HG03066 (cell line): ENCODE data around the gene TPRX2.
"Not testable (repeated sequence)": the region's sequence is repeated elsewhere in the genome, so short reads cannot be mapped to it uniquely, and the experiment has no call there.

ENCODE experiments used
- ATAC-seq: cut with Tn5 transposase; IDR thresholded peaks from one replicate; pipeline ENCODE4 v1.9.1; 2021; ENCODE audit warnings: low read depth; ENCODE audit not compliant: unreplicated experiment

Gene TPRX2, protein sequence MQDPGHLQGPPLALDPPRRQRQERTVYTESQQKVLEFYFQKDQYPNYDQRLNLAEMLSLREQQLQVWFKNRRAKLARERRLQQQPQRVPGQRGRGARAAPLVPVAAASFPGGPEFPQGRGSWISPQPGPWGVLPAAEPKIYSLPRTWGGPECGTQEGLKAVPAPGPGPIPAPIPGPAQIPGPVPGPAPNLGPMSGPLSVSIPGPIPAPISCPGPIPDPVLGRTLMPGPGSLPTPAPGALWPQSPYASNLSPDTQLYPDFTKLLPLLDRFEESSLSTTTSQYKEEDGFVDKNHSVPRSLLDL

DNA sequence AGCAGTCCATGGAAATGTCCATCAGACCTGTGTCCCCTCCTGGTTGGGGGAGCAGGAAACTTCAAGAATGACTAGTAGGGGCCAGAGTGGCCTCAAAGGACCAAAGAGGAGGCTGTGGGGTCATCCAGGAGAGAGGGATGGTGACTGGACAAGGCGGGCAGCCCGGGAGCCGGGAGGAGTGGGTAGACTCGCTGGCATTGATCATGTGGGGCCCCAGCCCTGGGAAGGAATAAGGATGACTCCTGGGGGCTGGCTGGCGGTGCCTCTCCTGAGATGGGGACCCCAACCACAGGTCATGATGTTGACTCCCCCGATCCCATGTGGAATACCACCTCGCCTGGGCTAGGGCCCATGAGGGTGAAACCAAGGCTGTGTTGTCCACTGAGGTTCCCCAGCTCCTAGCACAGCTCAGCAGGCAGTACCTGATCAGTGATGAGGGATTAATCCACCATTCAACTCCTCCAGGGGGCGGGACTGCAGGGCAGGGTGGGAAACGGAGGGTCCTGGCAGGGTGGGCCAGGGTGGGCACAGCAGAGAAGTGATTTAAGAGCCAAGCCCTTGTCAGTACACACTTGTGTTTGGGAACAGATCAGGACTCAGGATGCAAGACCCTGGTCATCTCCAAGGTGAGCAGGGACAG is at the start of gene TPRX2:
Gene TPRX2 (plus strand): TSS at position 590 of the 640 bp plus-strand sequence. CDS start 12 bp downstream, at position 602.
- ATAC-seq = not testable (repeated sequence)

DNA sequence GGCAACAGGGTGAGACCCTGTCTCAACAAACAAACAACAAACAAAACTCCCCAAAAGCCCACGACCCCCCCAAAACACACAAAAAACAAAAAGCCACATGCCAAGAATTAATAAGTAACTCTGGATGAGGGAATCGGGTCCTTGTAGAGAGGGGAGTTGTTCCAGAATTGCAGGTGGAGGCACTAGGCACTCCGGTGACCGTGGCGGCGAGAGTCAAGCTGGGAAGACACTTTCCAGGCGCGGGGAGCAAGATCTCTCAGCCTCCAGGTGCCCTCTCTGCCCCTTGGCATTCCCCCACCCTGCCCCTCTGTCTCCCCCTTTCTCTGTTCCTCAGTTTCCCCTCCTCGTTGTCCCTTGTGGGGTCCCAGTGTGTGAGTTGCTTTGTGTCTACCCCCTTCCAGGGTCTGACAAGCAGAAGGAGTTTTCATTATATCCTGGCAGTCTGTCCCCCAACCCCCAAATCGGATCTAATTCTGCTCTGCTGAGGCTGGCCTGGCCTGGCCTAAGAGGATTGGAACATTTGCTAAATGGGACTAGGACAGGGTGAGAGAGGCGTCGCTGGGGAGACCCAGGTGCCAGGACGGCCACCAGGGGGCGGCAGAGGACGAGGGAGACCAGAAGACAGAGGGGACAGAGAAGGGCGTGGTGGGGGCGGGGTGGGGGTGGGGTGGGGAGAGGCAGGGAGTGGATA is 45.6 kb upstream of the TPRX2 start:
- ATAC-seq = no peak

DNA sequence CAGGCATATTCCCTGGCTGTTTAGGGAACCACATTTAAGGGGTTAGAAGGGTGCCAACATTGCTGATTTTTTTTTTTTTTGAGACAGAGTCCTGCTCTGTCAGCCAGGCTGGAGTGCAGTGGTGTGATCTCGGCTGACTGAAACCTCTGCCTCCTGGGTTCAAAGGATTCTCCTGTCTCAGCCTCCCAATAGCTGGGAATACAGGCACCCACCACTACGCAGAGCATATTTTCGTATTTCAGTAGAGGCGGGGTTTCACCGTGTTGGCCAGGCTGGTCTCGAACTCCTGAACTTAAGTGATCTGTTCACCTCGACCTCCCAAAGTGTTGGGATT is 45.1 kb upstream of the TPRX2 start:
- no peak for ATAC-seq

DNA sequence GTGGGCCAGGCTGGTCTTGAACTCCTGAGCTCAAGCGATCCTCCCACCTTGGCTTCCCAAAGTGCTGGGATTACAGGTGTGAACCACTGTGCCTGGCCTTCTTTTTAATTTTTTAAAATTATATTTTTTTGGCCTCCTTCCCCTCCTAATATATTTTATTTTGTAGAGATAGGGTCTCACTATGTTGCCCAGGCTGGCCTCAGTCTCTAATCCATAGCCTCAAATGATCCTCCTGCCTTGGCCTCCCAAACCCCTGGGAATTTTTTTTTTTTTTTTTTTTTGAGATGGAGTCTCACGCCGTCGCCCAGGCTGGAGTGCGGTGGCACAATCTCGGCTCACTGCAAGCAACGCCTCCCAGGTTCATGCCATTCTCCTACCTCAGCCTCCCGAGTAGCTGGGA is 42.8 kb upstream of the TPRX2 start:
- ATAC-seq = not testable (repeated sequence)

DNA sequence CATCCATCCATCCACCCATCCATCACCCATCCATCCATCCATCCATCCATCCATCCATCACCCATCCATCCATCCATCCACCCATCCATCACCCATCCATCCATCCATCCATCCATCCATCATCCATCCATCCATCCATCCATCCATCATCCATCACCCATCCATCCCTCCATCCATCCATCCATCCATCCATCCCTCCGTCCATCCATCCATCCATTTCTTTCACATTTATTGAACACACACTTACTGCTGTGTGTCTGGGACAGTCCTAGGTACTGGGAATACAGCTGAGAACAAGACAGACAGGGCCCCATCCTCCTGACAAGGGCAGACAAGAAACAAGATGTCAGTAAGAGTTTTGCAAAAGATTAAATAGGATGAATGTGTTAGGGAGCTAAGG is 40.8 kb upstream of the TPRX2 start:
- not testable (repeated sequence) for ATAC-seq

DNA sequence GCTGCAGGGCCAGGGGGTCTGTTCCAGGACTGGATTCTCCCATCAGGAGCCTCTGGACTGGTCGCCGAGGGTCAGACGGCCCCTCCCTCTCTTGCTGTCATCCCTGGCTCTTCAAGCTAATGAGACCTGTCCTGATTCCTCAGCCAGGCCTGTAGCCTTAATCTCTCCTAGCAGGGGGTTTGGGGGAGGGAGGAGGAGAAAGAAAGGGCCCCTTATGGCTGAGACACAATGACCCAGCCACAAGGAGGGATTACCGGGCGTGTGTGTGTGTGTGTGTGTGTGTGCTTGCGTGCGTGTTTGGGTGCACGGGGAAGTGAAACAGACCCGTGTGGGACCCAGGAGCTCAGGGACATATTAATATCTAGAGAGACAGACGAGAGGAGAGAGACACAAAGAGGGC is 39.2 kb upstream of the TPRX2 start:
- no peak for ATAC-seq

DNA sequence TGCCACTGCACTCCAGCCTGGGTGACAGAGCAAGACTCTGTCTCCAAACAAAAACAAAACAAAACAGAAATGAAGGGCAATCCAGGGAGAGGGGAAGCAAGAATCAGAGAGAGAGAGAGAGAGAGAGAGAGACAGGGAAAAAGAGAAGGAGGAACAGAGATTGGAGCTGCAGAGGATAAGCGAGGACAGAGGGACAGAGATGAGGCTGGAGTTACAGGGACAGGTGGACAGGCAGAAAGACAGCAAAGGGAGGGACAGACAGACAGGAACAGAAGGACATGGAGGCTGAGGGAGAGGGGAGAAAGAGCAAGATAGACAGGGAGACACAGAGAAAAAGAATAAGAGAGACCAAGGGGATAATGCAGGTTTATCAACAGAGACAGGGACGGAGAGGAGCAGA is 38.6 kb upstream of the TPRX2 start:
- no peak for ATAC-seq

DNA sequence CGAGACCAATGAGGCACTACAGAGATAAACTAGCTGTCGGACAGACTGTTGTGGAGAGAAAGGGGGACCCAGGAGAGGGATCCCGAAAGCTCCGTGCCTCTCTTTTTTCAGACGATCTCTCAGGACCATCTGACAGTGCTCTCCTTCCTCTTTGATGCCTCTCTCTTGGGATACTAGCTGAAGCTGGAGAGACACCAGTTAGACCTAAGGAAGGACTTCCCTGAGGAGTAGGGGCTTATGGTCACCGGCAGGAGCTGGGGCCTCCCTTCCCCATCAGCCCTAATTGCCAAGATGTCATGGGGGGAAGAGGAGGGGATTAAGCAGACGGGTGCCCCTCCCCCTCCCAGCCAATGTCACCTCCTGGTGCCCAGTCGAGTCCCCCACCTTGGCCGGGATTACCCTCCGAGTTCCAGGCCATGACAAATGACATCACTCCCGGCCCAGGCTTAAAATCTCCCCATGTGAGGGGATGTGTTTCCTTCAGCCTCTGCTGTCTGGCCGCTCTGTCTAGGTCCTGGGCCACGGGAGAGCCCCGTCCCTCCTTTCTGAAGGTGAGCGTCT is 37.5 kb upstream of the TPRX2 start, which contains the start of gene CRX:
Gene CRX (plus strand): TSS at position 478 of the 561 bp plus-strand sequence. CDS start 12,507 bp downstream, outside the sequence.
- ATAC-seq = no peak

DNA sequence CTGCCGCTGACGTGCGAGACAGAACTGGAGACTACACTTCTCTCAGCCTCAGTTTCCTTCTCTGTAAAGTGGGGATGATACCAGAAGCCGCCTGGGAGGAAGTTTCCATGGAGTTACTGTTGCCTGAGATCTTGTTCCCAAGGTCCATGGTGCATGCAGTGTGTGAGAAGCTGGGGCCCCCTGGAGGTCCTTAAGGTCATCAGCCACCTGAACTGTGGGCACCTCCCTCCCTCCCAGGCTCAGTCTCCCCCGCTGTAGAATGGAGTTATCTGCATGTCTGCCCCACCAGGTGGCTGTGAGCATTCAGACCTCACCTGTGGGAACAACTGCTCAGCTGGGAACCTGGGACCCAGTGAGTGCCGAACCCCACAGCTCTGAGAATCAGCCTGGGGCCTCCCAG is 34.6 kb upstream of the TPRX2 start:
- no peak for ATAC-seq

DNA sequence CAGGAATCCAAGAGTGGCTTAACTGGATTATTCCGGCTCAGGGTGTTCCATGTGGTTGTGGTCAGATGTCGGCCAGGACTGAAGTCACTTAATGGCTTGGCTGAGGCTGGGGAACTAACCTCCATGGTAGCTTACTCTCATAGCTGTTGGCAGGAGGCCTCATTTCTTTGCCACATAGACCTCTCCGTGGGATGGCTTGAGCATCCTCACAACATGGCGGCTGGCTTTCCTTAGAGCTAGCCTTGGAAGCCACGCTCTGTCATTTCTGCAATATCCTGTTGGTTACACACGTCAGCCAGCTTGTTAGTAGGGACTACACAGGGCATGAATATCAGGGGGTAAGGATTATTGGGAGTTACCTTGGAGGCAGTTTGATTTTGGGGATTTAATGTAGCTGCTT is 32.2 kb upstream of the TPRX2 start:
- ATAC-seq = no peak

DNA sequence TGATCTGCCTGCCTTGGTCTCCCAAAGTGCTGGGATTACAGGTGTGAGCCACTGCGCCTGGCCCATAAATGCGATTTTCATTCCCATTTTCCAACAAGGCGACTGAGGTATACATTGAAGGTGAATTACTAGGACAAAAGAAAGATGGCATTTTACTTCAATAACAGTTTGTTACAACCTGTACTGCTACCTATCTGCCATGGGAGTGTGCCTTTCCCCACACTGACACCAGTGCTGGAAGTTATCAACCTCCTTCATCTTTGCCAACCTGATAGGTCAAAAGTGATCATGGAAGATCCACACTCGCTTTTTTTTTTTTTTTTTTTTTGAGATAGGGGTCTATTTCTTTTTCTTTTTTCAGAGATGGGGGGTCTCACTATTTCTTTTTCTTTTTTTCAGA is 26.3 kb upstream of the TPRX2 start:
- no peak for ATAC-seq

DNA sequence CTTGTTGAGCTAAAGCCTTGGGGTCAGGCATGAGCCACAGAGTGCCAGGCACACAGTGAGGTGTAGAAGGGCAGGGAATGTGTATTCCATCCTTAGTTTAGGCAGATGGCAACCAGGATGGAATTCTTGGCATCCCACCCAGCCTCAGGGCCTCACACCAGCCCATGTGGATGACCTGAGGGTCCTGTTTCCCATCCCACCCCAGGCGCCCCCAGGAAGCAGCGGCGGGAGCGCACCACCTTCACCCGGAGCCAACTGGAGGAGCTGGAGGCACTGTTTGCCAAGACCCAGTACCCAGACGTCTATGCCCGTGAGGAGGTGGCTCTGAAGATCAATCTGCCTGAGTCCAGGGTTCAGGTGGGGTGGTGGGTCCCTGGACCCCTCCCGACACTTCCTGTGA is 23.0 kb upstream of the TPRX2 start:
- no peak for ATAC-seq

DNA sequence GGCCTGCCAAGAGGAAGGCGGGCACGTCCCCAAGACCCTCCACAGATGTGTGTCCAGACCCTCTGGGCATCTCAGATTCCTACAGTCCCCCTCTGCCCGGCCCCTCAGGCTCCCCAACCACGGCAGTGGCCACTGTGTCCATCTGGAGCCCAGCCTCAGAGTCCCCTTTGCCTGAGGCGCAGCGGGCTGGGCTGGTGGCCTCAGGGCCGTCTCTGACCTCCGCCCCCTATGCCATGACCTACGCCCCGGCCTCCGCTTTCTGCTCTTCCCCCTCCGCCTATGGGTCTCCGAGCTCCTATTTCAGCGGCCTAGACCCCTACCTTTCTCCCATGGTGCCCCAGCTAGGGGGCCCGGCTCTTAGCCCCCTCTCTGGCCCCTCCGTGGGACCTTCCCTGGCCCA is 19.6 kb upstream of the TPRX2 start:
- ATAC-seq = no peak

DNA sequence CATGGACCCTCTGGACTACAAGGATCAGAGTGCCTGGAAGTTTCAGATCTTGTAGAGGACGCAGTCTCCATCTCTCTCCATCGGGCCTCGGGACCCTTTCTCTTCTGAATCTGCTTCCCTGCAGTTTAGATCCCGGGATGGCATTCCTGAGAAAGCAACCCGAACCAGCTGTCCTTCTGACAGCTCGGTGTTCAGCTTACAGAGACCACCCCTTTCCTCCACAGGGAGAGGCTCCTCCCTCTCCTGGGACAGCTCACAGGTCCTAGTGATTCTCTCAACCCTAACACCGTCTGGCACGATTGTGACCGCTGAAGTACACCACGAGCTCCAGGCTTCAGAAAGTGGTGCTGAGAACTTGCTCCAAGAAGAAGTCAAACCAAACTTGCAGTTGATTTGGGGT is 19.1 kb upstream of the TPRX2 start:
- ATAC-seq = no peak

DNA sequence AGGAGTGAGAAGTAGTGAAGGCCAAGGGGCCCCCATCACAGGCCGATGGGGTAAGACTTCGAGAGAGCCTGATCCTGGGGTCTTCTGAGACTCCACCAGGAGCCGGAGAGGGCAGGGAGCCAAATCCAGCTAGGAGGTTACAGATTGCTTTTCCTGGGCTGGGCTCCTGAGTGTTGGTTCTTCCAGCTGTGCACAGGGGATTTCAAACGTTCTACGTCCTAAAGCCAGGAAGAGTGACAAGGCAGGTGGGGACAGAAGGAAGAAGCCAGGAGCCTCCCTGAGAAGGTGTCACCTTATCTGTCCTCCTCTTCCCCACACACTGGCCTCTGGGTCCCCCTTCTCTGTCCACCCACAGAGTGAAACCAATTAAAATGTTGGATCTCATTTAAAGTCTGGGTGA is 16.1 kb upstream of the TPRX2 start:
- ATAC-seq = no peak

DNA sequence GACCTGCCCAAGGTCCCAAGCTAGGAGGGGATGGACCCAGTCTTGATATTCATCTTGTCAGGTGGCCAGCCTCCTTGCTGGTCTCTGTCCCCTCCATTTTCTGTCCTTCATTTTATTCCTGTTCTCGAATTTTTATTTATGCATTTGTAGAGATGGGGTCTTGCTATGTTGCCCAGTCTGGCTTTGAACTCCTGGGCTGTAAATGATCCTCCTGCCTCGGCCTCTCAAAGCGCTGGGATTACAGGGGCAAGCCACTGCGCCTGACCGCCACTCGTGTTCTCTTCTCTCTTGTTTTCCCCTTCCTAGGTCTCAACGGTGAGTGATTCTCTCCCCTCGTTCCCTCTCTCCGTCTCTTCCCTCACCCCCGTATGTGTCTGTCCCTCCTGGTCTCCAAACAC is 10.6 kb upstream of the TPRX2 start:
- no peak for ATAC-seq

DNA sequence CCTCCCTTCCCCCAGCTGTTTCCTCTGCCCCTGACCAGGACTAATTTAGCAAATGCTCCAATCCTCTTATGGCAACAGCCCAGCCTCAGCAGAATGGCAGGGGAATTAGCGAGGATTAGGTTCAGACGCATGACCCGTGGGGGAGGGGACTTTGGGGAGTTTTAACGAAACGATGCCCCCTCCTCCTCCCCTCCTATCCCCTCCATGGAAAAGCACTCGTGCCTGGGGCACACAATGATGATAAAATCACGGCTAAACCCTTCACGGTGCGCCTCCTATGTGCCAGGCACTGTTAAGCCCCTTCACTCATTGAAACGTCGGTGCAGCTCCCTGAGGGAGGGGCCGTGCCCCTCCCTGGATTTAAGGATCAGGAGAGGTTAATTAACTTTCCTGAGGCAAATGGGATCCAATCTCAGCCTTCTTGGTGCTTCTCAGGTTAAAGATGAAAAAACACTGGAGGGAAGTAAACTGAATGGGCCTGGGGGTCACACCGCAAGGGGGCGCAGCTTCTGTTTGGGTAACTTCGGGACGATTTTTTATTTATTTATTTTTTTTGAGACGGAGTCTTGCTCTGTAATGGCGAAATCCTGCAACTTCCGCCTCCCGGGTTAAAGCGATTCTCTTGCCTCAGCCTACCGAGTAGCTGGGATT is 10.1 kb upstream of the TPRX2 start:
- no peak for ATAC-seq

DNA sequence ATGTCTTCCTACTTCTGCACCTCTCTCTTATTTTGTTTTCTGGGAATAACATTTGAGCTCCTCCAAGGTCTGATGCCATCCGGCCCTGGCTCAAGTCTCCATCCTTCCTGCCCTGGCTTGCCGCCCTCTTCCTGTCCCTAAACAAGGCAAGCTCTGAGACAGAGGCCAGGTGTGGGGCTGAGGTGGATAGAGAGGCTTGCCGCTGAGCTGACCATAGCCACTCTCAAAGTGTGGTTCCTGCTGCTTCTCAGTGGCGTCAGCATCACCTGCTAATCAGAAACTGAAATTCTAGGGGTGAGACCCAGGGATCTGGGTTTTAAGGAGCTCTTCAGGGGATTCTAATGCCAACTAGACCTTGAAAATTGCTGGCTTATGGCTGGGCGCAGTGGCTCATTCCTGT is 6.0 kb upstream of the TPRX2 start:
- ATAC-seq = no peak

DNA sequence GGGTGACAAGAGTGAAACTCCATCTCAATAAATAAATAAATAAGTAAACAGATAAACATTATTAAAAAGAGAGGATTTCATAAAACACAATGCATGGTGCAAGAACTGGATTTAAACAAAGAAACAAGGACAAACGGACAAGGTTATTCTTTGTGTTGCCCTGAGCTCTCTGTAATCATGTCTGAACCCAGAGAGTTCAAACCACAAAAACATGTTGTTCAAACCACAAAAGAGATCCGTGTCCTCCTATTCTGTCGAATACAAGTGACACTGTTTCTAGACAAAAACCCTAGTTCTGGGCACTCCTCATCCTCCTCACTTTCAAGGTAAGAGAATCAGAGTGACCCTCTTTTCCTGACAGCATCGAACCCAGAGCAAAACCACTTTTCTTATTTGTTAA is 4.6 kb upstream of the TPRX2 start:
- no peak for ATAC-seq

DNA sequence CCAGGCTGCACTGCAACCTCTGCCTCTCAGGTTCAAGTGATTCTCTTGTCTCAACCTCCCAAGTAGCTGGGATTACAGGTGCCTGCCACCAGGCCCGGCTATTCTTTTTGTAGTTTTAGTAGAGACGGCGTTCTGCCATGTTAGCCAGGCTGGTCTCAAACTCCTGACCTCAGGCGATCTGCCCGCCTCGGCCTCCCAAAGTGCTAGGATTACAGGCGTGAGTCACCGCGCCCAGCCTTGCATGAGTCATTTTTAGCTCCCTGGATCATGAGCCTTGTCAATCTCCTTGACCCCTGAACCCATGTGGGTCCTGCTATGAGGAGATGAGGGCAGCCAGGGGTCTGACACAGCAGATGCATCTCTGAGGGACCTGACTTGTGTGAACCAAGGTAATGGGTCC is 804 bp upstream of the TPRX2 start:
- ATAC-seq = not testable (repeated sequence)

DNA sequence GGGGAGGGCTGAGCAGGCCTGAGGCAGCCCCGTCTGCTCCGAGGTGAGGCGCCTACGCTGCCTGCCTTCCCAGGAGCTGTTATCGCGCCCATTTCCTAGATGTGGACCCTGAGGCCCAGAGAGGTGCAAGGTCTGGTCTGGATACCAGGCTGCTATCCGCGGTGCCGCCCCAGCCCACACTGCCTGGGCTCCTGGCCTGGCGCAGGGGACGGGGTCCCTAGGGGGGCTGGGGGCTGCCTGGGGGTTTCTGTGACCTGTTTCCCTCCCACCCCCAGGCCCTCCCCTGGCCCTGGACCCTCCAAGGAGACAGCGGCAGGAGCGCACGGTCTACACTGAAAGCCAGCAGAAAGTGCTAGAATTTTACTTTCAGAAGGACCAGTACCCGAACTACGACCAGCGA is 803 bp downstream of the TPRX2 start:
- not testable (repeated sequence) for ATAC-seq
